ENCODE results near the gene ADAMTS1.

Gene ADAMTS1

DNA sequence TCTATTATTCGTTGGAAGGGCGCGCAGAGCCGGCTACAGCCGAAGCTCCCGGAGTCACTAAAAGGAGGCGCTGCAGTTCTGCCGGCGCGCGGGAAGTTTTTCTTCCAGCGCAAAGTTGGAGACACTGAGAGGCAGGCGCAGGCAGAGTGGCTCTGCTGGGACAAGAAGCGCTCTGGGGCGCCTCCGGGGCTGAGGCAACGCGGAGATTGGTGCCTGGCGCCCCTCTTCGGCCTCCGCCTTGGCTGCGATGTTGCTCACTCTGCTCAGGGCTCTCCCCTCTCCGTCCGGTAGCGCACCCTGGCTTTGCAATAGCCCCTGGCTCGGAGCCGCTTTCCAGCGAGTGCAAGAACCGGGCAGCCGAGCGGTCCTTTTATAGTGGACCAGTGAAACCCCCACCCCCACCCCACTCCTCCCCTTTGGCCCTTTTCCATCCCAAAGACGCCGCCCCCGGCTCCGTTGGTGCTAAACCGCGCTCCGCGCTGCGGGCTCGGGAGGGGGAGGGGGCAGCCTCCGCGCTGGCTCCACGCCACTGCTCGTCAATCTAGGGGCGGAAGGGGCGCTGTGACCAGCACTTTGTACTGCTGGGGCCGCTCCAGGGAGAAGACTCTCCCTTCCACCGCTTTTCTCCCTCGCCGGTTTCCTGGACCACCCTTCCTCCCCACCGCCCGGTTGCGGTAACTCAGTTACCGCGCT lies at the start of gene ADAMTS1:
Gene ADAMTS1, minus strand, starts transcription at position 344 of the 693 bp plus-strand sequence. CDS start 455 bp downstream, outside the sequence.
- peak within 1 kb of the TSS; percentile 74 for H3K4me3 ChIP-seq (ENCODE audit: low read length)
- DNase-seq (ENCODE audit: low read depth), result no peak
- TF ChIP-seq, protein P1, sequence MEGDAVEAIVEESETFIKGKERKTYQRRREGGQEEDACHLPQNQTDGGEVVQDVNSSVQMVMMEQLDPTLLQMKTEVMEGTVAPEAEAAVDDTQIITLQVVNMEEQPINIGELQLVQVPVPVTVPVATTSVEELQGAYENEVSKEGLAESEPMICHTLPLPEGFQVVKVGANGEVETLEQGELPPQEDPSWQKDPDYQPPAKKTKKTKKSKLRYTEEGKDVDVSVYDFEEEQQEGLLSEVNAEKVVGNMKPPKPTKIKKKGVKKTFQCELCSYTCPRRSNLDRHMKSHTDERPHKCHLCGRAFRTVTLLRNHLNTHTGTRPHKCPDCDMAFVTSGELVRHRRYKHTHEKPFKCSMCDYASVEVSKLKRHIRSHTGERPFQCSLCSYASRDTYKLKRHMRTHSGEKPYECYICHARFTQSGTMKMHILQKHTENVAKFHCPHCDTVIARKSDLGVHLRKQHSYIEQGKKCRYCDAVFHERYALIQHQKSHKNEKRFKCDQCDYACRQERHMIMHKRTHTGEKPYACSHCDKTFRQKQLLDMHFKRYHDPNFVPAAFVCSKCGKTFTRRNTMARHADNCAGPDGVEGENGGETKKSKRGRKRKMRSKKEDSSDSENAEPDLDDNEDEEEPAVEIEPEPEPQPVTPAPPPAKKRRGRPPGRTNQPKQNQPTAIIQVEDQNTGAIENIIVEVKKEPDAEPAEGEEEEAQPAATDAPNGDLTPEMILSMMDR (conservative IDR thresholded peaks at IDR 0.05; ENCODE audit: low read depth, low read length), result peak; percentile 8

DNA sequence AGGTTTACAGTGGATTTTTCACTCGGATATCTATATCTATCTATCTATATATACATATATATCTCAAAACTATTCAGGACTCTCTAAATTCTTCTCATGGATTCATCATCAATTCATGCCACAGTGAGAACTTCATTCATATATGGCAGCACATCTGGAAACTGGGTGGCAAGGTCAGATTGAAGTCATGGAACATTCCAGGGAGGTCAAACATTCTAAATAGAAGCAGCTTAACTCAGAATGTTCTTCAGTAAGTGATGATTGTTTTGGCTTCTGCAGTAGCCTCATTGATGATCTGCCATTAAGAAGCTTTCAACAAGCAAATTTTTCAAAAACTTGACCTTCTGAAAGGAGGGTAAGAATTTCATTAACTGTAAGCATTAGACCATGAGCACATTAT lies 46.9 kb upstream of the ADAMTS1 start:
- H3K4me3 ChIP-seq (ENCODE audit: low read length), result no peak overlapping the region
- TF ChIP-seq, protein P1 (conservative IDR thresholded peaks at IDR 0.05; ENCODE audit: low read depth, low read length), result no peak
- DNase-seq (ENCODE audit: low read depth), result no peak

DNA sequence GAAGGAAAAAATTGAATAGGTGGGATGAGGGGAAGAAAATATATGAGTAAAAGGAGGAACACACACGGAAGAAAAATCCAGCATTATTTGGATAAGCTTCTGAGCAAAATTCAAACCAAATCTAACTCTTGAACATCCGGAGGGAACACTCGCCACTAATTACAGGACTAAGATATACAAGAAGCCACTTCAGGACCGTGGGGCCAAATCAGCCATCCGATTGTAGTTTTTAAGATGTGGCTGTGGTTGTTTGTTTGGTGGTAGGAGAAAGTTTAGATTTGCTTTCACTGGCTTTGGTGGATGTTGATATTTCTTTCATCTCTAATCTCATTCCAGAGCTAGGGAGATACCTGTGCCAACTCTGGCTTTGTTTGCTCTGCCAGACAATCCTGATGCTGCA lies 43.7 kb upstream of the ADAMTS1 start:
- TF ChIP-seq, protein P1 (conservative IDR thresholded peaks at IDR 0.05; ENCODE audit: low read depth, low read length), result no peak

DNA sequence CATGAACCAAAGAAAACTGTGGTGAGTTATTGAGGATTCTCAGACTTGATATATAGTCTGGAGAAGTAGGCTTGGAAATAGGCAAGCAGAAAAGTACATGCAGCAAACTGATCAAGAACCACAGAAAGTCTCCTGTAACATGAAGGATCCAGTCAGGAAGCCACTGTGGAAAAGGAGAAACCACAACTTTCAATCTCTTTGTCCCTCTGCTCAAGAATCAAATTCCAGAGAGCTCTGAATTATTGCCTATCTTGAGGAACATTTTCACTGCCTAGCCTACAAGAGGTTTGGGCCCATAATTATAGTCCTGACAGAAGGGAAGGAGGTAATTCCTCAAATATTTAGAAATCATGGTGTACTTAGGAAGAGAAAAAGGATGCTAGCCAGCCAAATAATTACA lies 43.0 kb upstream of the ADAMTS1 start:
- no peak for DNase-seq (ENCODE audit: low read depth)
- TF ChIP-seq, protein P1 (conservative IDR thresholded peaks at IDR 0.05; ENCODE audit: low read depth, low read length), result no peak
- no peak overlapping the region for H3K4me3 ChIP-seq (ENCODE audit: low read length)

More for the DNA sequence above, 43.7 kb upstream of the ADAMTS1 start:
- H3K4me3 ChIP-seq (ENCODE audit: low read length), result no peak overlapping the region
- DNase-seq (ENCODE audit: low read depth), result no peak

DNA sequence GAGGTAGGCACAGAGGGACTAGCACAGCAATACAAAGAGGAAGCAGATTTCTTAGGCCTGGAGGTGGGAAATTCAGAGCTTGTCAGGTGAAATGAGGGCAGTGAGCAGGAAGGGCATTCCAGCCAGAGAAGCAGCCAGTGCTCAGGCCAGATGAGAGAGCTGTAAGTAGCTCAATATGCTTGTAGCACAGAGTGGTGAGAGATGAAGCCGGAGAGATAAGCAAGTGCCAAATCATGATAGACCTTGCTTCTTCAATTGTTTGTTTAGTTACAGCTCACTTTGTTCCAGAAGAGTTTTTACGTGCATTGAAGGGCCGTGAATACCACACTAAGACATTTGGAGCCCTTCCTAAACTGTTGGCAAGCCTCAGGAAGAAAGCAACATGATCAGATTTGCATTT lies 42.0 kb upstream of the ADAMTS1 start:
- TF ChIP-seq, protein P1 (conservative IDR thresholded peaks at IDR 0.05; ENCODE audit: low read depth, low read length), result no peak
- DNase-seq (ENCODE audit: low read depth), result peak; percentile 10
- H3K4me3 ChIP-seq (ENCODE audit: low read length), result no peak overlapping the region

DNA sequence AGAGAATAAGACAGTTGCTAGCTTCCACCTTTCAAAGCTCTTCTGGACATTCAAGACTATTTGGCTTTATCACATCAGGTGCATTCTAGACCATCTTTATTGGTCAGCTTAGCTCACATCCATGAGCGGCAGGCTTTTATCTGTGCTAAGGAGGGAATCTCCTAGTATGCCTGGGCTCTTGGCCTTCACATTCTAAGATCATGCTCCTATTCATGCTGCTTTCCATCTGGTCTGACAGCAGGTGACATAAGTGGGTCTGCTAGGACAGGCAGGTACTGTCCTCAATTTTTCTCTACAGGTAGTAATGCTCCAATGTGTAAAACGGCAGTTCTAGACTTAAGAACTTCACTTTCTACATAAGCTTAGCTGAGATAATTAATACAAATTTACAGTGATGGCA lies 39.2 kb upstream of the ADAMTS1 start:
- TF ChIP-seq, protein P1 (conservative IDR thresholded peaks at IDR 0.05; ENCODE audit: low read depth, low read length), result no peak
- no peak overlapping the region for H3K4me3 ChIP-seq (ENCODE audit: low read length)
- DNase-seq (ENCODE audit: low read depth), result no peak

DNA sequence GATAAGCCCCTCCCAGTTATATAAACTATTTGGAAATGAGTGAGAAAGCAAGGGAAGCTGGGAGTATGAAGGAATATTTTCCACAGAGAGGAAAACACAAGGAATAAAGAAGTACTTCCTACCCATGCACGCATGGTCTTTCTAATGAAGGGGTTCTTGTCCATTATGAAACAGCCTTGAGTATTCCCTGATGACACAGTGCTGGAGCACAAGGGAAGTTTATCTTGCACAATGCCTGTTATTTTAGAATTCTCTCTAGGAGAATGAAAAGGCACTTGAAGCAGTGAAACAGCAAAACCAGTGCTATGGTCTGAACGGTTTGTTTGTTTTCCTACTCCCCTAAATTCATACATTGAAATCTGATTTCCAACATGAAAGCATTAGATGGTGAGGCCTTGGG lies 38.6 kb upstream of the ADAMTS1 start:
- no peak overlapping the region for H3K4me3 ChIP-seq (ENCODE audit: low read length)
- DNase-seq (ENCODE audit: low read depth), result no peak
- TF ChIP-seq, protein P1 (conservative IDR thresholded peaks at IDR 0.05; ENCODE audit: low read depth, low read length), result no peak

All from retinal pigment epithelial cell (primary cell).